RWPE2 (cell line): ENCODE measurements around the gene WNT3A.
A peak's percentile ranks its signal among the peaks of the same experiment; 100 is the strongest.

Experiments used
- ATAC-seq: fragments of 200-7000 bp; cut with Tn5 transposase; 3 replicates; pipeline ENCODE4 v1.9.1; 2021; ENCODE audit warnings: low read depth
- DNase-seq: peaks from one replicate; pipeline ENCODE4 v3.0.0-alpha.2; 2020; ENCODE audit warnings: low spot score
- H3K27ac ChIP-seq: fragments of 450-650 bp; 2 replicates; pipeline ENCODE4 v1.5.1; 2017; ENCODE audit warnings: mild to moderate bottlenecking; ENCODE audit not compliant: poor library complexity, severe bottlenecking
- H3K27me3 ChIP-seq: fragments of 250-450 bp; sonication (Bioruptor Pico); 2 replicates; pipeline ENCODE4 v1.5.1; 2021; ENCODE audit warnings: mild to moderate bottlenecking, moderate library complexity; ENCODE audit not compliant: insufficient read depth, poor library complexity, severe bottlenecking
- H3K36me3 ChIP-seq: fragments of 250-450 bp; sonication (Bioruptor Pico); 2 replicates; pipeline ENCODE4 v1.5.1; 2020; ENCODE audit warnings: low read depth, mild to moderate bottlenecking, moderate library complexity
- H3K4me1 ChIP-seq: fragments of 250-450 bp; sonication (Bioruptor Pico); 2 replicates; pipeline ENCODE4 v1.5.1; 2021; ENCODE audit warnings: mild to moderate bottlenecking, moderate library complexity; ENCODE audit not compliant: insufficient read depth, poor library complexity, severe bottlenecking
- H3K4me3 ChIP-seq: fragments of 250-450 bp; sonication (Bioruptor Pico); 2 replicates; pipeline ENCODE4 v1.5.1; 2021; ENCODE audit warnings: mild to moderate bottlenecking, moderate library complexity; ENCODE audit not compliant: severe bottlenecking
- H3K9me3 ChIP-seq: fragments of 250-450 bp; sonication (Bioruptor Pico); 2 replicates; pipeline ENCODE4 v1.5.1; 2021; ENCODE audit warnings: mild to moderate bottlenecking, moderate library complexity; ENCODE audit not compliant: severe bottlenecking
- CTCF ChIP-seq: fragments of 450-650 bp; IDR thresholded peaks from one replicate; pipeline ENCODE4 v1.5.1; 2017; ENCODE audit warnings: mild to moderate bottlenecking, moderate library complexity; ENCODE audit not compliant: poor library complexity, severe bottlenecking

WNT3A gene

GRCh38 chr1:228072658-228073043 lies 65.9 kb downstream of the WNT3A start:
- DNase-seq, result no peak
- no peak for ATAC-seq
- Histone ChIP-seq H3K4me3 (no peak overlapping the region), H3K36me3 (no peaks in the 10 kb centered on the region), H3K27ac (no peak overlapping the region), H3K27me3 (no peaks in the 10 kb centered on the region), H3K4me1 (no peaks in the 10 kb centered on the region), H3K9me3 (no peaks in the 10 kb centered on the region)
- TF ChIP-seq CTCF, result no peak

- Histone ChIP-seq H3K4me1 (no peaks in the 10 kb centered on the region), H3K27me3 (no peaks in the 10 kb centered on the region), H3K27ac (no peak overlapping the region), H3K9me3 (no peaks in the 10 kb centered on the region), H3K4me3 (no peak overlapping the region), H3K36me3 (no peaks in the 10 kb centered on the region)
- no peak for TF ChIP-seq CTCF
- ATAC-seq, result no peak
- no peak for DNase-seq
These were observed 66.5 kb downstream of the WNT3A start for GRCh38 chr1:228073061-228073856.

- H3K9me3 ChIP-seq, result no peaks in the 10 kb centered on the region
- no peak overlapping the region for H3K27ac ChIP-seq
- DNase-seq, result no peak
- H3K27me3 ChIP-seq, result no peaks in the 10 kb centered on the region
- H3K4me1 ChIP-seq, result no peaks in the 10 kb centered on the region
- H3K36me3 ChIP-seq, result no peaks in the 10 kb centered on the region
- ATAC-seq, result peak; percentile 37; the same call in 1 of the 3 replicates
- TF ChIP-seq CTCF, result peak; percentile 33
- H3K4me3 ChIP-seq, result no peak overlapping the region
These were observed 67.2 kb downstream of the WNT3A start for GRCh38 chr1:228073857-228074545.

DNA sequence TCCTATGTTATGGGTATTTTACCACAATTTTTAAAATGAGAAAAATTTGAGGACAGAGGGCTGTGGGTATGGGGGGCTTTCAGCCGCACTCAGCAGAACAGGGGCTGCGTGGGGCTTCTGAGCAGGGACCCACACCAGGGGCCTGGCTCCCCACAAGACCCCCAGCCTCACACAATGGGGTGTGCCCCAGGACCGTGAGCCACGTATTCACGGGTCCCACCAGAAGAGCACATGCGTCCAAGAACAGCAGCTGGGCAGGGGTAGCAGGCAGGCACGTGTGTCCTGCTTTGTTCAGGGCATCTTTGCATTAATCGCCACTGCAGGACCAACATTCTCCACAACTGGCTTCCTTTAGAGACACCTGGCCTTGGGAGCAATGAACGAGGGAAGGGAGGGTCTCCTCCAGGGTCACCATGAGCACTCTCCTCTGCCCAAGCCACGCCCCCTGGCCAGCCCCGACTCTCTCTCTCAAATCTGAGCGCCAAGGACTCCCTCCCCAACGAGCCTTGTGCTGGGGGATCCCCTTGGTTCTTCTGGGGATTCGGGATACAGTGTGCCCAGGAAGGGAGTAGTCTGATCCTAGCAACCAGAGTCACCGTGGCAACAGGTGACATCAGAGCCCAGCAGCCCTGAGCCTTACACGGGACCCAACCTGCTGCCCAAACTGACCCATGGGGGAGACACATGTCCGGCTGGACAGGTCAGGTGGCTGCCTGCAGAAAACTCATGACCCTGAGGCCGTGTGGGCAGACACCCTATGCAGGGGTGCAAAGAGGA lies 68.3 kb downstream of the WNT3A start:
- no peak overlapping the region for H3K27ac ChIP-seq
- no peaks in the 10 kb centered on the region for H3K4me1 ChIP-seq
- no peak overlapping the region for H3K4me3 ChIP-seq
- no peak for TF ChIP-seq CTCF
- DNase-seq, result no peak
- no peaks in the 10 kb centered on the region for H3K36me3 ChIP-seq
- no peak for ATAC-seq
- no peaks in the 10 kb centered on the region for H3K27me3 ChIP-seq
- H3K9me3 ChIP-seq, result no peaks in the 10 kb centered on the region
